ENCODE results near the gene TAF6. TPM values are rescaled to one million over a fixed set of nuclear protein-coding genes. Genes with fewer than 3 reads are reported as not detected.

Gene TAF6
- total RNA-seq, 1 experiment from 2014 or later, result 87.1 TPM

DNA sequence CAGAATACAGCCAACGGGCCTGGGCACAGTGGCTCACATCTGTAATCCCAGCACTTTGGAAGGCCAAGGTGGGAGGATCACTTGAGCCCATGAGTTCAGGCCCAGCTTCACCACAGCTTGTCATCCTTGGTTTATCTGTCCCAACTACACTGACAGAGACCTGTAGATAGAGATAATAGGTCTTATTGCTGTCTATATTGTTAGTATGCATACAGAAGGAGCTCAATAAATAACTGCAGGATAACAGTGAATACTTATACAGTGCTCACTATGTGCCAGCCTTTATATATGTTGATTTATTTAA is 1.5 kb upstream of the TAF6 start:
- Histone ChIP-seq H3K27ac (ENCODE audit: insufficient read length, low read depth, low read length) (no peak overlapping the region), H4K20me1 (ENCODE audit: control insufficient read depth, insufficient read depth, insufficient read length) (no peaks in the 10 kb centered on the region), H4K5ac (ENCODE audit: insufficient read length, low read depth, low read length) (no peak overlapping the region), H3K4me2 (ENCODE audit: insufficient read depth, insufficient read length, low read length) (peak overlapping the region; percentile 65), H2AK5ac (ENCODE audit: insufficient read length, low read length) (no peak overlapping the region), H3T11ph (ENCODE audit: low read length) (no peak overlapping the region), H3K79me1 (ENCODE audit: insufficient read depth, low read depth, low read length, poor library complexity, severe bottlenecking) (no peaks in the 10 kb centered on the region), H3K27me3 (ENCODE audit: insufficient read depth, low read length) (no peaks in the 10 kb centered on the region), H4K8ac (replicated peaks; ENCODE audit: insufficient read length, low read depth, low read length) (no peak overlapping the region), H2BK20ac (ENCODE audit: low read depth, low read length, poor library complexity, severe bottlenecking) (no peak overlapping the region), H2BK5ac (ENCODE audit: insufficient read length, low read length) (no peak overlapping the region), H3K23ac (ENCODE audit: insufficient read length, low read depth, low read length) (no peak overlapping the region), H2BK12ac (ENCODE audit: insufficient read length, low read depth, low read length) (no peak overlapping the region), H3K18ac (ENCODE audit: insufficient read length, low read depth, low read length) (no peak overlapping the region), H4K91ac (ENCODE audit: insufficient read length, low read depth, low read length) (no peak overlapping the region), H2BK15ac (ENCODE audit: low read depth, low read length) (no peak overlapping the region), H2AFZ (ENCODE audit: low read length) (no peak overlapping the region), H3K56ac (ENCODE audit: insufficient read length, low read depth, low read length) (no peak overlapping the region), H3K9ac (ENCODE audit: extremely low read depth, insufficient read length, low read length) (no peak overlapping the region), H3K79me2 (ENCODE audit: insufficient read depth, low read length) (no peaks in the 10 kb centered on the region), H3K23me2 (ENCODE audit: insufficient read length, low read depth, low read length, poor library complexity, severe bottlenecking) (peaks cover 5% of the 10 kb centered on the region), H2BK120ac (ENCODE audit: low read depth, low read length, poor library complexity, severe bottlenecking) (no peak overlapping the region), H3K9me3 (ENCODE audit: control insufficient read depth, low read depth, low read length) (no peaks in the 10 kb centered on the region), H3K4ac (ENCODE audit: low read depth, low read length) (no peak overlapping the region), H3K4me1 (ENCODE audit: insufficient read depth, low read length) (no peaks in the 10 kb centered on the region), H3K14ac (ENCODE audit: insufficient read depth, low read length) (no peak overlapping the region)
- no peak for DNase-seq
- TF ChIP-seq, protein P1, sequence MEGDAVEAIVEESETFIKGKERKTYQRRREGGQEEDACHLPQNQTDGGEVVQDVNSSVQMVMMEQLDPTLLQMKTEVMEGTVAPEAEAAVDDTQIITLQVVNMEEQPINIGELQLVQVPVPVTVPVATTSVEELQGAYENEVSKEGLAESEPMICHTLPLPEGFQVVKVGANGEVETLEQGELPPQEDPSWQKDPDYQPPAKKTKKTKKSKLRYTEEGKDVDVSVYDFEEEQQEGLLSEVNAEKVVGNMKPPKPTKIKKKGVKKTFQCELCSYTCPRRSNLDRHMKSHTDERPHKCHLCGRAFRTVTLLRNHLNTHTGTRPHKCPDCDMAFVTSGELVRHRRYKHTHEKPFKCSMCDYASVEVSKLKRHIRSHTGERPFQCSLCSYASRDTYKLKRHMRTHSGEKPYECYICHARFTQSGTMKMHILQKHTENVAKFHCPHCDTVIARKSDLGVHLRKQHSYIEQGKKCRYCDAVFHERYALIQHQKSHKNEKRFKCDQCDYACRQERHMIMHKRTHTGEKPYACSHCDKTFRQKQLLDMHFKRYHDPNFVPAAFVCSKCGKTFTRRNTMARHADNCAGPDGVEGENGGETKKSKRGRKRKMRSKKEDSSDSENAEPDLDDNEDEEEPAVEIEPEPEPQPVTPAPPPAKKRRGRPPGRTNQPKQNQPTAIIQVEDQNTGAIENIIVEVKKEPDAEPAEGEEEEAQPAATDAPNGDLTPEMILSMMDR (conservative IDR thresholded peaks at IDR 0.05), result no peak
- Mint-ChIP-seq H3K27me3 (ENCODE audit: low read depth) (no peaks in the 10 kb centered on the region), H3K27ac (peak overlapping the region in 2 of 3 experiments; percentile 5 to 80; a peak in 3 of 7 replicates), H3K4me3 (peak overlapping the region; percentile 96 to 98), H3K9me3 (no peaks in the 10 kb centered on the region), H3K4me1 (peaks cover 12 to 16% of the 10 kb centered on the region in 2 experiments), H3K36me3 (ENCODE audit: insufficient read depth in 1 of 3, low read depth in 3 of 3) (peaks cover 6 to 23% (median 17%) of the 10 kb centered on the region in 3 experiments; a peak in 5 of 7 replicates)
- no CpG with 5 or more reads among the region's 1 CpG for WGBS (ENCODE audit: extremely low coverage, insufficient read length, low lambda C conversion rate)
